MM.1S (cell line): ENCODE results near the gene ING5.
"Not testable (repeated sequence)": the region's sequence is repeated elsewhere in the genome, so short reads cannot be mapped to it uniquely, and the experiment has no call there.

ENCODE experiments used
- DNase-seq: peaks from one replicate; pipeline ENCODE4 v3.0.0-alpha.2; 2015
- H2AFZ ChIP-seq: fragments of 300-600 bp; sonication (generic); 2 replicates; pipeline ENCODE4 v1.6.0; 2016; ENCODE audit warnings: antibody characterized with exemption, low read length
- H3F3A ChIP-seq: fragments of 300-600 bp; sonication (generic); 2 replicates; pipeline ENCODE4 v1.6.1; 2016; ENCODE audit warnings: mild to moderate bottlenecking, antibody characterized with exemption, low read length, moderate library complexity, mixed read lengths; ENCODE audit not compliant: insufficient read depth
- H3K27ac ChIP-seq: fragments of 300-600 bp; sonication (generic); 2 replicates; pipeline ENCODE4 v1.5.1; 2016; ENCODE audit warnings: mild to moderate bottlenecking, low read length
- H3K27me3 ChIP-seq: fragments of 300-600 bp; sonication (generic); replicated peaks from 2 replicates; pipeline ENCODE4 v1.6.0; 2016; ENCODE audit warnings: low read length; ENCODE audit not compliant: insufficient read depth
- H3K36me3 ChIP-seq: fragments of 300-600 bp; sonication (generic); replicated peaks from 2 replicates; pipeline ENCODE4 v1.6.1; 2016; ENCODE audit warnings: mild to moderate bottlenecking, low read length, mixed read lengths; ENCODE audit not compliant: insufficient read depth
- H3K4me1 ChIP-seq: fragments of 300-600 bp; sonication (generic); 2 replicates; pipeline ENCODE4 v1.6.1; 2016; ENCODE audit warnings: low read length, mixed read lengths
- H3K4me2 ChIP-seq: fragments of 300-600 bp; sonication (generic); 2 replicates; pipeline ENCODE4 v1.6.0; 2016; ENCODE audit warnings: low read depth, low read length
- H3K4me3 ChIP-seq: fragments of 300-600 bp; sonication (generic); 2 replicates; pipeline ENCODE4 v1.5.1; 2016; ENCODE audit warnings: low read length, mixed read lengths
- H3K79me2 ChIP-seq: fragments of 300-600 bp; sonication (generic); 2 replicates; pipeline ENCODE4 v1.6.1; 2016; ENCODE audit warnings: mixed run types, low read length, mixed read lengths
- H3K9ac ChIP-seq: fragments of 300-600 bp; sonication (generic); 2 replicates; pipeline ENCODE4 v1.6.1; 2016; ENCODE audit warnings: low read length, mixed read lengths
- H3K9me2 ChIP-seq: fragments of 300-600 bp; sonication (generic); replicated peaks from 2 replicates; pipeline ENCODE4 v1.6.1; 2016; ENCODE audit warnings: mild to moderate bottlenecking, low read length, mixed read lengths; ENCODE audit not compliant: insufficient read depth
- H3K9me3 ChIP-seq: fragments of 300-600 bp; sonication (generic); replicated peaks from 2 replicates; pipeline ENCODE4 v1.6.1; 2016; ENCODE audit warnings: mild to moderate bottlenecking, low read length, mixed read lengths; ENCODE audit not compliant: insufficient read depth
- H4K20me1 ChIP-seq: fragments of 300-600 bp; sonication (generic); 2 replicates; pipeline ENCODE4 v1.6.1; 2016; ENCODE audit warnings: mild to moderate bottlenecking, low read length, moderate library complexity, mixed read lengths; ENCODE audit not compliant: insufficient read depth
- CTCF ChIP-seq: fragments of 300-600 bp; sonication (generic); IDR thresholded peaks from 2 replicates; pipeline ENCODE4 v1.5.1; 2016; ENCODE audit warnings: antibody characterized with exemption, low read length, mixed read lengths
- EZH2 ChIP-seq: fragments of 300-600 bp; sonication (generic); optimal IDR thresholded peaks from 2 replicates; pipeline ENCODE3; 2017; ENCODE audit warnings: low read depth, mild to moderate bottlenecking, antibody characterized with exemption, low read length, mixed read lengths
- EZH2phosphoT487 ChIP-seq: fragments of 300-600 bp; sonication (generic); IDR thresholded peaks from 2 replicates; pipeline ENCODE4 v1.6.1; 2018; ENCODE audit warnings: antibody characterized with exemption, low read length

Gene ING5

GRCh38 chr2:241659150-241659739 lies 42.6 kb upstream of the ING5 start:
- Histone ChIP-seq H3K79me2 (no peaks in the 10 kb centered on the region), H3F3A (no peaks in the 10 kb centered on the region), H3K9me2 (no peaks in the 10 kb centered on the region), H3K4me3 (no peak overlapping the region), H3K9me3 (no peaks in the 10 kb centered on the region), H2AFZ (no peak overlapping the region), H3K4me1 (no peaks in the 10 kb centered on the region), H3K9ac (no peak overlapping the region), H3K27ac (no peak overlapping the region), H3K36me3 (no peaks in the 10 kb centered on the region), H4K20me1 (no peaks in the 10 kb centered on the region), H3K4me2 (no peak overlapping the region), H3K27me3 (no peaks in the 10 kb centered on the region)
- TF ChIP-seq CTCF (peak; percentile 9; the same call in 1 of the 2 replicates), EZH2phosphoT487 (no peak), EZH2 (no peak)
- DNase-seq: no peak

GRCh38 chr2:241660593-241661213 lies 41.1 kb upstream of the ING5 start:
- H3K9ac ChIP-seq: no peak overlapping the region
- no peaks in the 10 kb centered on the region for H3K9me2 ChIP-seq
- no peak overlapping the region for H3K4me2 ChIP-seq
- no peak overlapping the region for H3K27ac ChIP-seq
- H3F3A ChIP-seq: no peaks in the 10 kb centered on the region
- TF ChIP-seq EZH2phosphoT487: no peak
- TF ChIP-seq EZH2: no peak
- TF ChIP-seq CTCF: no peak
- H3K27me3 ChIP-seq: no peaks in the 10 kb centered on the region
- no peak overlapping the region for H3K4me3 ChIP-seq
- H3K9me3 ChIP-seq: no peaks in the 10 kb centered on the region
- DNase-seq: no peak
- no peaks in the 10 kb centered on the region for H3K4me1 ChIP-seq
- no peak overlapping the region for H2AFZ ChIP-seq
- H4K20me1 ChIP-seq: no peaks in the 10 kb centered on the region
- H3K36me3 ChIP-seq: no peaks in the 10 kb centered on the region
- H3K79me2 ChIP-seq: no peaks in the 10 kb centered on the region

- not testable (repeated sequence) for H4K20me1 ChIP-seq, H3K4me1 ChIP-seq, H3K27ac ChIP-seq, H3K4me3 ChIP-seq, H3F3A ChIP-seq, H3K36me3 ChIP-seq, H3K9me3 ChIP-seq, H3K79me2 ChIP-seq, H2AFZ ChIP-seq, DNase-seq, H3K27me3 ChIP-seq, H3K9ac ChIP-seq, H3K4me2 ChIP-seq, H3K9me2 ChIP-seq
Measured at GRCh38 chr2:241662731-241663130, 39.1 kb upstream of the ING5 start.

GRCh38 chr2:241665731-241666440 lies 36.0 kb upstream of the ING5 start:
- Histone ChIP-seq H3K4me1 (no peaks in the 10 kb centered on the region), H3K9me2 (no peaks in the 10 kb centered on the region), H3K27me3 (no peaks in the 10 kb centered on the region), H3K9ac (no peak overlapping the region), H3K4me3 (no peak overlapping the region), H3K79me2 (no peaks in the 10 kb centered on the region), H3F3A (no peaks in the 10 kb centered on the region), H3K27ac (no peak overlapping the region), H4K20me1 (no peaks in the 10 kb centered on the region), H3K4me2 (no peak overlapping the region), H3K36me3 (no peaks in the 10 kb centered on the region), H3K9me3 (no peaks in the 10 kb centered on the region), H2AFZ (no peak overlapping the region)
- no peak for TF ChIP-seq CTCF
- no peak for TF ChIP-seq EZH2phosphoT487
- no peak for TF ChIP-seq EZH2
- no peak for DNase-seq
